ENCODE measurements around the gene TNK2. TPM values are rescaled to one million over a fixed set of nuclear protein-coding genes. Genes with fewer than 3 reads are reported as not detected.

TNK2 gene
- polyA plus RNA-seq, 3 donors: 0.84 to 131 (median 1.8) TPM

DNA sequence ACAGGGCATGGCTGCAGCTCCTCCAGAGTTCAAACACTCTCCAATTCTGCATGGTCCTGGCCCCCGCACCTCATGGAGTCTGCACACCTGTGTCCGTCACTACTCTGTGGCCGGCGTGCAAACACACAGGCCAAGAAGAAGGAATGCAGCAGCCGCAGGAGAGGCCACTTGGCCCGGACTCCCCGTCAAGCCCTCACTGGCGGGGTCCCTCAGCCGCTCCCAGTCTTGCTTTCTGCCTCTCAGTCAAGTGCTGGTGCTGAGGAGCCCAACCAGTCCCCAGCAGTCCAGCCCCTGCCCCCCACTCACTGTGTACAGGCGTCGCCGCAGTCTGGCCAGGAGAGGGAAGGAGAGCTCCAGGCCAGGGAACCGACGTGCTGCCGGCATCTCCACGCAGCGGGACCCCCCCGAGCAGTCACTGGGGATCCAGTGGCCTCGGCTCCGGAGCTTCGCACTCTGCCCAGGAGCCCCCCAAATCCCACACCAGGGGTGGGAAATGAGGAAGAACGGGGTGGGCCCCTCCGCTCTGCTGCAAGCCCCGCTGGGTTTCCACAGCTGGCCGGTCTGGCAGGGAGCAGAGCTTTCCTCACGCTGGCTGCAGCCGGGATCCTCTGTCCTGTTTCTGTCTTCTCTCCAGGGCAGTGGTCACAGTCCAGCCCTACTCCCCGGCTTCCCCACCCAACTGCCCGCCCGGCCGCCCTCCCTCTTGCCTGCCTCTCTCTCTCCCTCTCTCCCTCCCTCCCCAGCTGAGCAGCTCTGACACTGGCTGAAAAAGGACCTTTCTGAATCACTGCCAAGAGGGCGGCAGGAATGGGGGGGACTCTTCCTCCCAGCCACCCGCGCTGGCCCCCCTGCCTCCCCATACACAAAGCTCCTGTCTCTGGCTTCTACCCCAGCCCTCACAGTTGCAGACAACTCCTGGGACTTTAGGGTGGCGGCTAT, 16.0 kb downstream of the TNK2 start:
- no peak overlapping the region for H3K4me3 Mint-ChIP-seq
- no peaks in the 10 kb centered on the region for H3K27me3 Mint-ChIP-seq (ENCODE audit: low read depth in 3 of 3)
- peak overlapping the region in 2 of 7 donors; percentile 22 to 70 for H3K27ac Mint-ChIP-seq
- Histone ChIP-seq H3K9ac (ENCODE audit: insufficient read depth, low read length, poor library complexity, severe bottlenecking) (no peak overlapping the region), H3K4me2 (replicated peaks; ENCODE audit: extremely low read depth, low read length, poor library complexity, severe bottlenecking) (no peak overlapping the region), H3K27ac (ENCODE audit: low read depth in 1 of 2, low read length in 2 of 2) (peak overlapping the region in 1 of 2 donors; percentile 45), H3K9me3 (replicated peaks in 1 of 2; ENCODE audit: control insufficient read depth in 1 of 2, insufficient read depth in 1 of 2, low read length in 2 of 2) (no peaks in the 10 kb centered on the region), H2AFZ (ENCODE audit: insufficient read depth, low read depth, low read length, poor library complexity, severe bottlenecking) (no peak overlapping the region), H4K20me1 (ENCODE audit: insufficient read depth, low read length) (peaks cover 75% of the 10 kb centered on the region), H3K4me3 (replicated peaks in 1 of 3; ENCODE audit: low read depth in 2 of 3, low read length in 3 of 3) (no peak overlapping the region), H3K79me2 (ENCODE audit: insufficient read depth, low read length) (peaks cover 94% of the 10 kb centered on the region), H3K4me1 (ENCODE audit: control insufficient read depth in 1 of 2, insufficient read depth in 2 of 2, low read length in 2 of 2) (peaks cover 36 to 44% of the 10 kb centered on the region in 2 donors), H3K27me3 (ENCODE audit: control insufficient read depth in 2 of 2, insufficient read depth in 2 of 2, low read length in 2 of 2) (no peaks in the 10 kb centered on the region), H3K36me3 (replicated peaks in 1 of 2; ENCODE audit: control insufficient read depth in 1 of 2, insufficient read depth in 2 of 2, low read length in 2 of 2) (peaks cover 23 to 41% of the 10 kb centered on the region in 2 donors)
- peaks cover 30% of the 10 kb centered on the region for H3K4me1 Mint-ChIP-seq
- no peak for TF ChIP-seq CTCF (IDR thresholded peaks at IDR 0.05)
- DNase-seq: no peak
- H3K9me3 Mint-ChIP-seq: peaks cover 0 to 1% (median 0%) of the 10 kb centered on the region in 7 donors
- 71% methylated on average over 21 of the region's 35 CpGs for WGBS (ENCODE audit: insufficient coverage)
- peaks cover 25 to 42% of the 10 kb centered on the region in 2 donors for H3K36me3 Mint-ChIP-seq
- intact Hi-C loops (cut with micrococcal nuclease): no loop called here

- DNase-seq: no peak
- no peaks in the 10 kb centered on the region for H3K27me3 ChIP-seq (ENCODE audit: control insufficient read depth in 2 of 2, insufficient read depth in 2 of 2, low read length in 2 of 2)
- peaks cover 94% of the 10 kb centered on the region for H3K79me2 ChIP-seq (ENCODE audit: insufficient read depth, low read length)
- H4K20me1 ChIP-seq (ENCODE audit: insufficient read depth, low read length): peaks cover 83% of the 10 kb centered on the region
- H3K9ac ChIP-seq (ENCODE audit: insufficient read depth, low read length, poor library complexity, severe bottlenecking): no peak overlapping the region
- Mint-ChIP-seq H3K9me3 (peaks cover 0 to 1% (median 0%) of the 10 kb centered on the region in 7 donors), H3K36me3 (peaks cover 25 to 49% of the 10 kb centered on the region in 2 donors), H3K4me3 (no peak overlapping the region), H3K27ac (peak overlapping the region in 1 of 7 donors; percentile 61), H3K27me3 (ENCODE audit: low read depth in 3 of 3) (no peaks in the 10 kb centered on the region), H3K4me1 (peaks cover 22% of the 10 kb centered on the region)
- no peaks in the 10 kb centered on the region for H3K9me3 ChIP-seq (replicated peaks in 1 of 2; ENCODE audit: control insufficient read depth in 1 of 2, insufficient read depth in 1 of 2, low read length in 2 of 2)
- peak overlapping the region in 1 of 2 donors; percentile 14 for H3K27ac ChIP-seq (ENCODE audit: low read depth in 1 of 2, low read length in 2 of 2)
- TF ChIP-seq CTCF (IDR thresholded peaks at IDR 0.05): no peak
- whole genome bisulfite sequencing (ENCODE audit: insufficient coverage): 92% methylated on average over 9 of the region's 19 CpGs
- H3K36me3 ChIP-seq (replicated peaks in 1 of 2; ENCODE audit: control insufficient read depth in 1 of 2, insufficient read depth in 2 of 2, low read length in 2 of 2): peaks cover 30 to 49% of the 10 kb centered on the region in 2 donors
- no peak overlapping the region for H3K4me2 ChIP-seq (replicated peaks; ENCODE audit: extremely low read depth, low read length, poor library complexity, severe bottlenecking)
- peaks cover 28 to 36% of the 10 kb centered on the region in 2 donors for H3K4me1 ChIP-seq (ENCODE audit: control insufficient read depth in 1 of 2, insufficient read depth in 2 of 2, low read length in 2 of 2)
- intact Hi-C loops (cut with micrococcal nuclease): loop anchor here in 1 of 2 donors (2.0 kb wide), 1 partner anchor 33 kb away; no protein-coding TSS in a partner anchor
- H2AFZ ChIP-seq (ENCODE audit: insufficient read depth, low read depth, low read length, poor library complexity, severe bottlenecking): no peak overlapping the region
- no peak overlapping the region for H3K4me3 ChIP-seq (replicated peaks in 1 of 3; ENCODE audit: low read depth in 2 of 3, low read length in 3 of 3)
Measured at GRCh38 chr3:195891431-195892104, 16.8 kb downstream of the TNK2 start.

Measured in CD14-positive monocyte (primary cell).